Measurements from ENCODE around the gene GBA2. TPM values are rescaled to one million over a fixed set of nuclear protein-coding genes. Genes with fewer than 3 reads are reported as not detected.

Gene GBA2
- total RNA-seq, 2 donors from 2014 or later = 27.0 to 36.0 TPM

- Mint-ChIP-seq H3K4me3 (no peak overlapping the region), H3K36me3 (ENCODE audit: low read depth) (peaks cover 90% of the 10 kb centered on the region), H3K27ac (peak overlapping the region; percentile 62), H3K9me3 (no peaks in the 10 kb centered on the region), H3K27me3 (no peaks in the 10 kb centered on the region), H3K4me1 (peaks cover 13% of the 10 kb centered on the region)
- no peak for ATAC-seq (replicated peaks)
These were observed 10.8 kb downstream of the GBA2 start for GRCh38 chr9:35738186-35738585.

- Mint-ChIP-seq H3K4me3 (no peak overlapping the region), H3K36me3 (ENCODE audit: low read depth) (peaks cover 80% of the 10 kb centered on the region), H3K27me3 (no peaks in the 10 kb centered on the region), H3K9me3 (no peaks in the 10 kb centered on the region), H3K27ac (no peak overlapping the region), H3K4me1 (peaks cover 10% of the 10 kb centered on the region)
- no peak for ATAC-seq (replicated peaks)
These were observed 11.9 kb downstream of the GBA2 start for GRCh38 chr9:35737143-35737542.

- Mint-ChIP-seq H3K4me3 (no peak overlapping the region), H3K36me3 (ENCODE audit: low read depth) (peaks cover 71% of the 10 kb centered on the region), H3K27ac (no peak overlapping the region)
These were observed 12.8 kb downstream of the GBA2 start for GRCh38 chr9:35736201-35736633.

GRCh38 chr9:35734096-35734495 lies 14.9 kb downstream of the GBA2 start:
- Mint-ChIP-seq H3K36me3 (ENCODE audit: low read depth) (peaks cover 53% of the 10 kb centered on the region), H3K27me3 (no peaks in the 10 kb centered on the region), H3K27ac (no peak overlapping the region), H3K4me3 (no peak overlapping the region), H3K9me3 (no peaks in the 10 kb centered on the region), H3K4me1 (peaks cover 4% of the 10 kb centered on the region)
- no peak for ATAC-seq (replicated peaks)

More at GRCh38 chr9:35736201-35736633, 12.8 kb downstream of the GBA2 start:
- Mint-ChIP-seq H3K9me3 (no peaks in the 10 kb centered on the region), H3K4me1 (peaks cover 4% of the 10 kb centered on the region), H3K27me3 (no peaks in the 10 kb centered on the region)
- no peak for ATAC-seq (replicated peaks)

- ATAC-seq (replicated peaks) = peak; percentile 31
- Mint-ChIP-seq H3K36me3 (ENCODE audit: low read depth) (peaks cover 42% of the 10 kb centered on the region), H3K4me3 (no peak overlapping the region), H3K4me1 (peaks cover 4% of the 10 kb centered on the region), H3K9me3 (no peaks in the 10 kb centered on the region), H3K27ac (no peak overlapping the region), H3K27me3 (no peaks in the 10 kb centered on the region)
These were observed 16.1 kb downstream of the GBA2 start for GRCh38 chr9:35732800-35733541.

- ATAC-seq (replicated peaks) = peak; percentile 84
- Mint-ChIP-seq H3K9me3 (no peaks in the 10 kb centered on the region), H3K4me3 (no peak within 1 kb of the TSS), H3K36me3 (ENCODE audit: low read depth) (peaks cover 35% of the 10 kb centered on the region), H3K27ac (no peak within 1 kb of the TSS), H3K4me1 (peaks cover 4% of the 10 kb centered on the region), H3K27me3 (no peaks in the 10 kb centered on the region)
These were observed 16.7 kb downstream of the GBA2 start, which contains the start of the genes CREB3 and TLN1 for GRCh38 chr9:35732185-35732799. Gene CREB3, plus strand, starts transcription at chr9:35732666. Its CDS starts 107 bp downstream, at chr9:35732773. Gene TLN1, minus strand, starts transcription at chr9:35732195. Its CDS starts 6,501 bp downstream, at chr9:35725694.

- Mint-ChIP-seq H3K27ac (no peak overlapping the region), H3K27me3 (no peaks in the 10 kb centered on the region), H3K4me3 (no peak overlapping the region), H3K9me3 (no peaks in the 10 kb centered on the region), H3K36me3 (ENCODE audit: low read depth) (peaks cover 28% of the 10 kb centered on the region), H3K4me1 (peaks cover 9% of the 10 kb centered on the region)
- ATAC-seq (replicated peaks) = no peak
These were observed 17.4 kb downstream of the GBA2 start for GRCh38 chr9:35731415-35732184.

GRCh38 chr9:35730486-35730854 lies 18.6 kb downstream of the GBA2 start:
- no peaks in the 10 kb centered on the region for H3K27me3 Mint-ChIP-seq
- no peak overlapping the region for H3K4me3 Mint-ChIP-seq
- H3K27ac Mint-ChIP-seq = no peak overlapping the region

GRCh38 chr9:35729700-35730485 lies 19.1 kb downstream of the GBA2 start:
- no peak overlapping the region for H3K27ac Mint-ChIP-seq
- peaks cover 13% of the 10 kb centered on the region for H3K4me1 Mint-ChIP-seq
- H3K9me3 Mint-ChIP-seq = no peaks in the 10 kb centered on the region
- peaks cover 11% of the 10 kb centered on the region for H3K36me3 Mint-ChIP-seq (ENCODE audit: low read depth)
- no peaks in the 10 kb centered on the region for H3K27me3 Mint-ChIP-seq
- H3K4me3 Mint-ChIP-seq = no peak overlapping the region
- ATAC-seq (replicated peaks) = peak; percentile 5

More at GRCh38 chr9:35730486-35730854, 18.6 kb downstream of the GBA2 start:
- no peak for ATAC-seq (replicated peaks)
- Mint-ChIP-seq H3K4me1 (peaks cover 13% of the 10 kb centered on the region), H3K9me3 (no peaks in the 10 kb centered on the region), H3K36me3 (ENCODE audit: low read depth) (peaks cover 17% of the 10 kb centered on the region)

GRCh38 chr9:35729101-35729500 lies 19.9 kb downstream of the GBA2 start:
- Mint-ChIP-seq H3K27me3 (no peaks in the 10 kb centered on the region), H3K9me3 (no peaks in the 10 kb centered on the region), H3K27ac (no peak overlapping the region), H3K4me3 (no peak overlapping the region), H3K36me3 (ENCODE audit: low read depth) (peaks cover 4% of the 10 kb centered on the region), H3K4me1 (peaks cover 14% of the 10 kb centered on the region)
- ATAC-seq (replicated peaks) = no peak

GRCh38 chr9:35728041-35728971 lies 20.7 kb downstream of the GBA2 start:
- no peaks in the 10 kb centered on the region for H3K27me3 Mint-ChIP-seq
- H3K36me3 Mint-ChIP-seq (ENCODE audit: low read depth) = no peaks in the 10 kb centered on the region
- H3K4me3 Mint-ChIP-seq = no peak overlapping the region
- peaks cover 13% of the 10 kb centered on the region for H3K4me1 Mint-ChIP-seq
- H3K27ac Mint-ChIP-seq = no peak overlapping the region
- no peaks in the 10 kb centered on the region for H3K9me3 Mint-ChIP-seq
- peak; percentile 41 for ATAC-seq (replicated peaks)

GRCh38 chr9:35727676-35728040 lies 21.4 kb downstream of the GBA2 start:
- no peak overlapping the region for H3K4me3 Mint-ChIP-seq
- H3K27me3 Mint-ChIP-seq = no peaks in the 10 kb centered on the region
- H3K9me3 Mint-ChIP-seq = no peaks in the 10 kb centered on the region
- ATAC-seq (replicated peaks) = no peak
- no peaks in the 10 kb centered on the region for H3K36me3 Mint-ChIP-seq (ENCODE audit: low read depth)
- H3K27ac Mint-ChIP-seq = no peak overlapping the region
- peaks cover 13% of the 10 kb centered on the region for H3K4me1 Mint-ChIP-seq

- Mint-ChIP-seq H3K4me1 (peaks cover 19% of the 10 kb centered on the region), H3K27ac (peak overlapping the region; percentile 31), H3K4me3 (no peak overlapping the region), H3K36me3 (ENCODE audit: low read depth) (no peaks in the 10 kb centered on the region), H3K27me3 (no peaks in the 10 kb centered on the region), H3K9me3 (no peaks in the 10 kb centered on the region)
- ATAC-seq (replicated peaks) = no peak
These were observed 22.1 kb downstream of the GBA2 start for GRCh38 chr9:35726931-35727330.
